ENCODE measurements around the gene NAA35.

- TF ChIP-seq CTCF (IDR thresholded peaks at IDR 0.05; ENCODE audit: poor library complexity) (no peak), EZH2phosphoT487 (IDR thresholded peaks at IDR 0.05; ENCODE audit: low read depth, severe bottlenecking, unreplicated experiment) (no peak)
Observed at GRCh38 chr9:86039991-86040860, 99.3 kb downstream of the NAA35 start.
